ENCODE measurements around the gene SH3TC2.

GRCh38 chr5:148969291-148969690, 93.6 kb downstream of the SH3TC2 start:
- TF ChIP-seq POLR2A (IDR thresholded peaks at IDR 0.05; ENCODE audit: low read depth, low read length) (no peak), MAZ (IDR thresholded peaks at IDR 0.05; ENCODE audit: borderline replicate concordance, low read depth, low read length) (no peak), CTCF (conservative IDR thresholded peaks at IDR 0.05; ENCODE audit: low read depth, low read length) (no peak), RFX5 (IDR thresholded peaks at IDR 0.05; ENCODE audit: low read depth, low read length) (no peak), USF2 (IDR thresholded peaks at IDR 0.05; ENCODE audit: low read depth, low read length) (no peak), RCOR1 (IDR thresholded peaks at IDR 0.05; ENCODE audit: insufficient replicate concordance, low read length) (no peak), CEBPB (IDR thresholded peaks at IDR 0.05; ENCODE audit: low read depth, low read length) (no peak), BHLHE40 (IDR thresholded peaks at IDR 0.05; ENCODE audit: low read depth, low read length) (no peak), FOS (IDR thresholded peaks at IDR 0.05; ENCODE audit: low read depth, low read length) (no peak), CHD1 (IDR thresholded peaks at IDR 0.05; ENCODE audit: low read depth, low read length) (no peak), ELK1 (IDR thresholded peaks at IDR 0.05; ENCODE audit: borderline replicate concordance, low read depth, low read length) (no peak), MXI1 (IDR thresholded peaks at IDR 0.05; ENCODE audit: borderline replicate concordance, low read depth, low read length) (no peak)

Data from IMR-90 (cell line).